Hematopoietic multipotent progenitor cell treated with erythropoietin and hydrocortisone succinate and interleukin-3 and kit ligand, for 4 days (in vitro differentiated cells): ENCODE results near the gene SLC39A8.
"Not testable (repeated sequence)": the region's sequence is repeated elsewhere in the genome, so short reads cannot be mapped to it uniquely, and the experiment has no call there.

Source experiments
- DNase-seq: peaks from one replicate; pipeline ENCODE4 v3.0.0-alpha.2; 2015

The SLC39A8 gene

GRCh38 chr4:102298716-102299115, 46.6 kb downstream of the SLC39A8 start:
- peak; percentile 34 for DNase-seq

DNA sequence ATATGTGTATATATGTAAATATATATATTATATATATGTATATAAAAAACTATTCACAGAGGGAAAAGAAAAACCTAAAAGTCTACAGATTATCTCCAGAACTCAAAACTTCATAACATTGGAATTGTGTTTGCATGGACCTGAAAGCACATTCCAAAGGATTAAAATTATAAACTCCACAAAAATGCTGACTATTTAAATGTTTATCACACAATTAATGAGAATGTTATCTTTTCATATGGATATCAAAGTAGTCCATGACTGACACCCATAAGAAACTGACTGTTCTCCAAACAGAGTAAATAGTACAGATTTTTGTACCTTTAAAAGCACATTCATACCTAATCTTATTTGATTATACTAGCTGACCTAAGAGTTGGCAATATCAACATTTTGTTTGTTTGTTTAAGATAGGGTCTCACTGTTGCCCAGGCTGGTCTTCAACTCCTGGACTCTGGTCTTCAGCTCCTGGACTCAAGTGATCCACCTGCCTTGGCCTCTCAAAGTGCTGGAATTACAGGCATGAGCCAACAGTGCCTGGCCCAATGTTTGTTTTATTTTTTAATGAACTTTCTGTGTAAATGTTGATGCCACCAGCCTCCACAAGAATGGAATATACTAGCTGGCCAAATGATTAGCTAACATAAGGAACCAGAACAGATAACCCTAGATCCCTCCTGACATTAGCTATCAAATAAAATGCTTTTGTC, 50.0 kb downstream of the SLC39A8 start:
- no peak for DNase-seq

- no peak for DNase-seq
Measured at GRCh38 chr4:102288497-102288896, 56.8 kb downstream of the SLC39A8 start.

GRCh38 chr4:102285831-102286230, 59.5 kb downstream of the SLC39A8 start:
- DNase-seq = no peak

- peak; percentile 74 for DNase-seq
Measured at GRCh38 chr4:102281171-102281839, 64.0 kb downstream of the SLC39A8 start.

DNA sequence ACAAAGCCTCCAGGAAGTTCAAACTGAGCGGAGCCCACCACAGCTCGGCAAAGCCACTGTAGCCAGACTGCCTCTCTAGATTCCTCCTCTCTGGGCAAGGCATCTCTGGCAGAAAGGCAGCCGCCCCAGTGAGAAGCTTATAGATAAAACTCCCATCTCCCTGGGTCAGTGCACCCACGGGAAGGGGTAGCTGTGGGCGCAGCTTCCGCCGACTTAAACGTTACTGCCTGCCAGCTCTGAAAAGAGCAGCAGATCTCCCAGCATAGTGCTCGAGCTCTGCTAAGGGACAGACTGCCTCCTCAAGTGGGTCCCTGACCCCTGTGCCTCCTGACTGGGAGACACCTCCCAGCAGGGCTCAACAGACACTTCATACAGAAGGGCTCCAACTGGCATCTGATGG, 72.0 kb downstream of the SLC39A8 start:
- DNase-seq = not testable (repeated sequence)

- no peak for DNase-seq
Measured at GRCh38 chr4:102272318-102272717, 73.0 kb downstream of the SLC39A8 start.

DNA sequence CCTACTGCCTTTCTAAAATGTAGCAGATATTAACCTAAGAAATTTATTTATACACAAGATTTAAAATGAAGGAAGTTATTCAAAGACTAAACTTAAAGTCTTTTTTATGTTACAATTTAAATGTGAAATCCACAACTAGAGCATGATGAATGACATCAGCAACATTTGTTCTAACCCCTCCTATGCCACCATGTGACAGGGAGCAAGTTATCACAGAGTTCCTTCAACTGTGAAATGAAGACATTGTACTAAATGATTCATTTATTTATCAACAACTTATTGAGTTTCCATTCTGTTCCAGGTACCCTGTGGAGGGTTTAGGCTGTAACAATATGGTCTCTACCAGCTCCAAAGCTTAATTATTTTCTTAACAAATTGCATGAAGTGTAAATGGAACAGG, 76.9 kb downstream of the SLC39A8 start:
- peak; percentile 35 for DNase-seq

DNA sequence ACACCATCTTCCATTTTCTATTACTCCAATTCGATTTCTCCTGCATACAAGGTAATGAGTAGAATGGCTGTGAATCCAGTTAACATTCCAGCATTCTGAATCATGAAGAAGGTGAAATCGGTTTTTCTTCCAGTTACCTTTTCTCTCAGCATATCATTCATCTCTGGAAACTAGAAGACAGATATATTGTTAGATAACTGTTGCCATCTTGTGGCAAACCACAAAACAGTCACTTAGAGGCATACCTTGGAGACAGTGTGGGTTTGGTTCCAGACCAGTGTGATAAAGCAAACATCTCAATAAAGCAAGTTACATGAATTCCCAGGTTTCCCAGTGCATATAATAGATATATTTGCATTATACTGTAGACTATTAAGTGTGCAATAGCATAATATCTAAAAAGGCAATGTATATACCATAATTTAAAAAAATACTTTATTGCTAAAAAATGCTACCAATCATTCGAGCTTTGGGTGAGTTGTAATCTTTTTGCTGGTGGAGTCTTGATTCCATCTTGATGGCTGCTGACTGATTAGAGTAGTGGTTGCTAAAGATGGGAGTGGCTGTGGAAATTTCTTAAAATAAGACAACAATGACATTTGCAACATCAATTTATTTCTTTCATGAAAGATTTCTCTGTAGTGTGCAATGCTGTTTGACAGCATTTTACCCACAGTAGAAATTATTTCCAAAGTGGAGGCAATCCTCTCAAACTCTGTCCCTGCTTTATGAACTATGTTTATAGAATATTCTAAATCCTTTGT, 82.1 kb downstream of the SLC39A8 start:
- peak; percentile 50 for DNase-seq

- DNase-seq = no peak
Measured at GRCh38 chr4:102259702-102260101, 85.6 kb downstream of the SLC39A8 start.

GRCh38 chr4:102259081-102259480, 86.2 kb downstream of the SLC39A8 start:
- DNase-seq = no peak

- peak; percentile 14 for DNase-seq
Measured at GRCh38 chr4:102256321-102256720, 89.0 kb downstream of the SLC39A8 start.

- no peak for DNase-seq
Measured at GRCh38 chr4:102253860-102254259, 91.4 kb downstream of the SLC39A8 start.

DNA sequence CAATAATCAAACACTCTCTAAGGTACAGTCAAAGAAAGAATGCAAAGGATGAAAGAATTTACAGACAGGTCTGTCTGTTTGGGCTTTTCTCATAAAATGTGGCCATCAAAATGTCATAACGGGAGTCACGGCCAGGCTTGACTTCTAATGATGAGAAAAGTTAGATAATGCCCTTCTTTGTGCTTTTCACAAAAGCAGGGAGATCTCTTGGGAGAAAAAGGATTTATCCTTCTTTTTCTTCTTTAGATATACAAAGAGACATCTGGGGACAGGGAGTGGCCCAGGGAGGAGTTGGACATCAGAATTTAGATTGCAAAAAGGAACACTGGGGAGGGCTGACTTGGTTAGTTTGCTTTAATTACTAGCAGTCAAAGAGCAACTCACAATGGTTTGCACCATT, 93.1 kb downstream of the SLC39A8 start:
- DNase-seq = no peak

- no peak for DNase-seq
Measured at GRCh38 chr4:102250341-102250740, 94.9 kb downstream of the SLC39A8 start.

- no peak for DNase-seq
Measured at GRCh38 chr4:102247041-102247440, 98.2 kb downstream of the SLC39A8 start.

GRCh38 chr4:102246416-102246815, 98.9 kb downstream of the SLC39A8 start:
- DNase-seq = no peak

DNA sequence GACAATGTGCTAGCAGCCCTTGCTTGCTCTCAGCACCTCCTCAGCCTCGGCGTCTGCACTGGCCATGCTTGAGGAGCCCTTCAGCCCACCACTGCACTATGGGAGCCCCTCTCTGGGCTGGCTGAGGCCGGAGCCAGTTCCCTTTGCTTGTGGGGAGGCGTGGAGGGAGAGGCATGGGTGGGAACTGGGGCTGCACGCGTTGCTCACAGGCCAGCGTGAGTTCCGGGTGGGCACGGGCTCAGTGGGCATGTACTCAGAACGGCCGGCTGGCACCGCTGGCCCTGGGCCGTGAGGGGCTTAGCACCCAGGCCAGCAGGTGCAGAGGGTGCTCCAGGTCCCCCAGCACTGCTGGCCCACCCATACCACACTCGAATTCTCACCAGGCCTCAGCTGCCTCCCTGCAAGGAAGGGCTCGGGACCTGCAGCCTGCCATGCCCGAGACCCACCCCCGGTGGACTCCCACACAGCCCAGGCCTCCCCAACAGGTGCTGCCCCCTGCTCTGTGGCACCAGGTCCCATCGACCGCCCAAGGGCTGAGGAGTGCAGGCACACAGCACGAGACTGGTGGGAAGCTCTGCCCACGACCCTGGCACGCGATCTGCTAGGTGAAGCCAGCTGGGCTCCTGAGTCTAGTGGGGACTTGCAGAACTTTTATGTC, 100.3 kb downstream of the SLC39A8 start:
- no peak for DNase-seq

- DNase-seq = peak; percentile 62
Measured at GRCh38 chr4:102243296-102243695, 102.0 kb downstream of the SLC39A8 start.

- no peak for DNase-seq
Measured at GRCh38 chr4:102234243-102234838, 110.9 kb downstream of the SLC39A8 start.

- no peak for DNase-seq
Measured at GRCh38 chr4:102230194-102230593, 115.1 kb downstream of the SLC39A8 start.

- DNase-seq = no peak
Measured at GRCh38 chr4:102227388-102227787, 117.9 kb downstream of the SLC39A8 start.

DNA sequence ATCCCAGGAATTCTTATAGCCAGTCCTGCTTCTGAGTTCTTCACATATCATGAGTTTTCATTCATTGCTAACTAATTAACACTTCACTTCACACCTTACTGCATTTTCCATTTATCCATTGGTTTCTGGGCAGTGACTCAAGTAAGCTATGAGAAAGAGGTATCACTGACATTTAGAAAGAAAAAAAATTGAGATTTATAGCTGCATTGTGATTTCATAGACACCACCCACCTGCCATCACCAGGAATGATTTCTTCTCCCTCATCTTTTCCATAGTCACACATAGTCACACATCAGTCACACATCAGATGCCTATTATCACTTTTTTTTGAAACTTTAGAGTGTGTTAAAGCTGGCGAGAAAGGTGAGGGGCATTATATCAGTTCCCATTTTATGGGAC, 121.8 kb downstream of the SLC39A8 start:
- no peak for DNase-seq
